HG02763 (cell line): ENCODE data around the gene PRND.
"Not testable (repeated sequence)": the region's sequence is repeated elsewhere in the genome, so short reads cannot be mapped to it uniquely, and the experiment has no call there.

Source experiments
- ATAC-seq: cut with Tn5 transposase; IDR thresholded peaks from one replicate; pipeline ENCODE4 v1.9.1; 2021; ENCODE audit warnings: mild to moderate bottlenecking, moderate library complexity; ENCODE audit not compliant: unreplicated experiment

PRND gene, protein sequence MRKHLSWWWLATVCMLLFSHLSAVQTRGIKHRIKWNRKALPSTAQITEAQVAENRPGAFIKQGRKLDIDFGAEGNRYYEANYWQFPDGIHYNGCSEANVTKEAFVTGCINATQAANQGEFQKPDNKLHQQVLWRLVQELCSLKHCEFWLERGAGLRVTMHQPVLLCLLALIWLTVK

DNA sequence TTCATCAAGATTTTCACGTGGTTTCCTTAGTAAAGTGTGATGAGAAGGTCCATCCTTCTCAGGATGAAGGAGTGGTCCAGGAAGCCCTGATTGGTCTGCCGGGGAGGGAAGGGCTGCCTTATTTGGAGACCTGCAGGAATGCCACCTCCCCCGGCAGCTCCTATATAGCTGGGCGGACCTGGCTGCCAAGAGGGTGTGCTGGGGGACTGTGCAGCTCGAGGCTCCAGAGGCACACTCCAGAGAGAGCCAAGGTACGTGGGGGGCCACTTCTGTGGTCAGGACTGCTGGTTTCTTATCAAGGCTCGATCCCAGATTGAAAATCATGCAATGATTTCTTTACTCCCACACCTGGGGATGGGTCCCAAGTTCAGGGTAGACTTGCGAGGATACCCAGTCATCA, at the start of gene PRND:
TSS of gene PRND (plus strand) at position 191 of the 400 bp plus-strand sequence. CDS start 2,643 bp downstream, outside the sequence.
- no peak for ATAC-seq

DNA sequence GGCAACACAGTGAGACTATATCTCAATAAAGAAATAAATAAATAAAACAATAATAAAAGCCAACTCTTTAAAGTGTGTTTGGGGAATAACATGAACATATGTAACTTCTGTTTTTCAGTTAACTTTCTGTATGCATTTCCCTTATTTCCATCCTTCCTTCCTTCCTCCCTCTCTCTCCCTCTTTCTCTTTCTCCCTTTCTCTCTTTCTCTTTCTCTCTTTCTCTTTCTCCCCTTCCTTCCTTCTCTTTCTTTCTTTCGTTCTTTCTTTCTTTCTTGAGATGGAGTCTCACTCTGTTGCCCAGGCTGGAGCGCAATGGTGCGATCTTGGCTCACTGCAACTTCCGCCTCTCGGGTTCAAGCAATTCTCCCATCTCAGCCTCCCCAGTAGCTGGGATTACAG, 48.8 kb upstream of the PRND start:
- ATAC-seq: no peak

DNA sequence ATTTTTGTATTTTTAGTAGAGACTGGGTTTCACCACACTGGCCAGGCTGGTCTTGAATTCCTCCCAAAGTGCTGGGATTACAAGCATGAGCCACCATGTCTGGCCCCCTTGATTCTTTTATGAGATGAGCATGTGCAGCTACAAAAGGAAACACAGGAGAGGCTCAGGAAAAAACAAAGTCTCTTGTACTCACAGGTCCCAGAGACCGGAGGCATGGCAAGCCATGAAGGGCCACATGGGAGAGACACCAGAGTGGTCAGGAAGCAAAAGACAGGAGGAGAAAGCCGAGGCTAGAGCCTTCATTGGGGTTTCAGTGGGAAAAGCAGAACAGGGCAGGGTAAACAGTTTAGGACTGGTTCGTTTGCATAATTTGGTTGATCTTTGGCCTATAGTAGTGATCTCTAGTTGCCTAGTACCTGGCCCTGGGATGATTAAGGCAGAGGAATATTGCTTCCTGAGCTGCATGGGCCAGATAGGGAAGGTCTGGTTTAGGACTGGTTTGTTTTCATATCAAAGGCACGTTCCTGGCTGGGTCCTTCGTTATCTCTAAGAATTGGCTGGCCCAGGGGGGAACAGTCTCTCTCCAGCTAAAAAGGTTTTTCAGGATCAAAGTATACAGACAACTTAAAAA, 48.2 kb upstream of the PRND start:
- ATAC-seq: no peak

DNA sequence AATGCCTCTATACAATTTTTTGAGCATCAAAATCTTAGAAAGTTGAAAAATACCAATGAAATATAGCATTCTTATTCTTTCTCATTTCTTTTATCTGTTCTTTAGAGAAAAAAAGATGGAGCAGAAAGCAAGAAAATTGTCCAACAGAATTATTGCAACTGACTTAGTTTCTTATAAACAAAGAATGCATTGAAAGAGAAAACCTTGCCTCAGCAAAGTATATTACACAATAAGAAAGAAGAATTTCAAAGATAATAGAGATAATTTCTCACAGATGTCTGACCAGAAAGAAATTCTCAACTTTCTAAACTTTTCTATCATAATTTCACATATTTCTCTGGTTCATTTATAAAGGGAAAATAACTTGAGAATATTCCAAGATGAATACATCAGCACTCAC, 47.0 kb upstream of the PRND start:
- no peak for ATAC-seq

DNA sequence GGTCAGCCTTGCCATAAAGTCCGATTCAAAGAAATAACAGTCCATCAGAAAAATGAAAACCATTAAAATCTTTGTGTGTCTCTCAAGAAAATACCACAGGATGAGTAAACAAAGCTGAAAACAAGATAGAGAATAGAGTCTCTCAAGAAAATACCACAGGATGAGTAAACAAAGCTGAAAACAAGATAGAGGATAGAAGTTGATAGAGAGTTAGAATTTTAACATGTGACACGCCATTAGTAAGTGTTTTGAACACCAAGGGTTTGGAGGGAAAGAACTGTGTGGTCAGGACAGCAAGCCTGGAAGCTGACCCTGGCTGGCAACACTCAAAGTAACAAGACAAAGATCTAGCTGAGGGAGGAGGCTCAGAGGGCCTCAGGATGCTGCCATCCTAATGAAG, 43.9 kb upstream of the PRND start:
- ATAC-seq: no peak

DNA sequence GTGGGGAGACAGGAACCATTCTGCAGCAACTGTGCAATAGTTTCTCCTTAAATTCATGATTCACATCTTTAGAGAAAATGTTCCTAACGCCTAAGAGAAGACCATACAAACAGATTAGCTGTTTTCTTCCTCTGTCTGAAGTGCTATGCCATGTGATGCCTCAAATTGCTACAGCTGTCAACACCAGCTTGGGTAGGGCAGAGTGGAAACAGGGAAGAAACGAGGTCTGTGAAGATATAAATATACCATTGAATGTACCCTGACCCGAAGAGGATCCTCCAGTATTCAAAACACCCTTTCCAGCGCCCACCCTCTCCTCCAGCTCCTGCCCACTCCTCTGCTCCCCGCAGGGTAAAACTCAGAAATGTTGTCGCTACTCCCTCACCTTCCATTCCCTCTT, 40.3 kb upstream of the PRND start:
- no peak for ATAC-seq

DNA sequence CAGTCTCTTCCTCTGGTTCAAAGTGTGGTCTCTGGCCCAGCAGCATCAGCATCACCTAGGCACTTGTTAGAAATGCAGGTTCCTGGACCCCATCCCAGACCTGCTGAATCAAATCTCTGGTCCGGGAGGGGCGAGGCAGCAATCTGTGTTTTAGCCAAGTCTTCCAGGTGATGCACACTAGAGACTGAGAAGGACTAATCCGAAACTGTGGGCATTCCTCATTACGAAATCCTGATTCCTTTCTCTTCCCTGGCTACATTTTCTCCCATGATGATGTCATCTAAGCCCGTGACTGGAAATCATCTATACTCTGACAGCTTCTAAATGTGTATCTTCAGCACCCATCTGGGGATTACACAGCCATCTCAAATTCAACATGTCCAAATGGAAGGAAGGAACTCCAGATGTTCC, 39.7 kb upstream of the PRND start:
- ATAC-seq: no peak

DNA sequence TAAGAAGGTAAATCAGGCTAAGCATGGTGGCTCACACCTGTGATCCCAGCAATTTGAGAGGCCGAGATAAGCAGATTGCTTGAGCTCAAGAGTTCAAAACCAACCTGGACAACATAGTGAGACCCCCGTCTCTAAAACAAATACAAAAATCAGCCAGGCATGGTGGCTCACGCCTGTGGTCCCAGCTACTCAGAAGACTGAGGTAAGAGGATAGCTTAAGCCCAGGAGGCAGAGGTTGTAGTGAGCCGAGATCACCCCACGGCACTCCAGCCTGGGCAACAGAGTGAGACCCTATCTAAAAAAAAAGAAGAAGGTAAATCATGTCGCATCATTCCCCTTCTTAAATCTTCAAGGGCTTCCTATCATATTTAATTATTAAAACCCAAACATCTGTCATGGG, 39.0 kb upstream of the PRND start:
- ATAC-seq: no peak

DNA sequence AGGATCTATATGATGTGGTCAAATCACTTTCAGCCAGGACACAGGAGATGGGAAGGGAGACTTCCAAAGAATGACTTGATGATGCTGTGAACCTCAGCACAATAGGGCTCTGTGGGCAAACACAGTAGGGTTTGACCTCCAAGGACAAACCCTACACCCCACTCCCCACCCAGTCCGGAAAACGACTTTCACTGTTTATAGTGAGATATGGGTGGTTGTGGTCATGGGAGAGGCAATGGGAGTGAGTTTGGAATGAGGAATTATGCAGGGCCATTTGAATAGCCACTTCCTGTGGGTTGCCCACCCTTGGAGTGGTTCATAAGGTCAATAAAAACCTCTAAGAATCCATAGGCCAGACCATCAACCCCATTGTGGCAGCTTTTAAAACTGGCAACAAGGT, 38.4 kb upstream of the PRND start:
- ATAC-seq: no peak

DNA sequence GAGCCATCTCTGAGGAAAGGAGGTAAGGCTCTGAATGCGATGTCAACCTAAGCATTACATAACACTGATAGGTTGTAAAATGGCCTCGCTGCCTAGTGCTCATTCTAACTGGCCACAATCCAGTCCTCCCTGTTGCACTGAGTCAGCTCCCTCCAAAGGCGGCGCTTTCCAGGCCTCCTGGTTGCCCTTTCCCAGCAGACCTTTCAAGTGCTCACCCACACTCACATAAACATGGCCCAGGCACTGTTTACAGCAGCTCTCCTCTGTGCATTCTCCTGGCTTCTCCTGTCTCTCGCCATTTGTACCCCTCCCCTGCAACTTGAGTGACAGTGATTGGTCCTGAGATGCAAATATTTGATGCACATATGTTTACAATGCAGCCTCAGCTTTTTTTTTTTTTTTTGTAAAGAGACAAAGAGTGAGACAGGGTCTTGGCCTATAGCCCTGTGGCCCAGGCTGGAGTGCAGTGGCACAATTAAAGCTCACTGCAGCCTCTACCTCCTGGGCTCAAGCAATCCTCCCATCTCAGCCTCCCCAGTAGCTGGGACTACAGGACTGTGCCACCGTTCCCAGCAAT, 36.8 kb upstream of the PRND start:
- no peak for ATAC-seq

DNA sequence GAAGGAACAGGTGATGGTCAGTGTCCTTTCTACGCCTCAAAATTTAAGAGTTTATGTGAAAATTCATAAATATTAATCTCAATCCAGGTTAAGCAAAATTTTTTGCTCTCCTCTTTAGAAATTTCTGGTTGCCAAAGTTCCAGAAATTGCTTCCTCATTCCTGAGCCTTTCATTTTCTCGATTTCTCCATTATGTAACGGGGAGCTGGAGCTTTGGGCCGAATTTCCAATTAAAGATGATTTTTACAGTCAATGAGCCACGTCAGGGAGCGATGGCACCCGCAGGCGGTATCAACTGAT, 35.8 kb upstream of the PRND start:
- no peak for ATAC-seq

DNA sequence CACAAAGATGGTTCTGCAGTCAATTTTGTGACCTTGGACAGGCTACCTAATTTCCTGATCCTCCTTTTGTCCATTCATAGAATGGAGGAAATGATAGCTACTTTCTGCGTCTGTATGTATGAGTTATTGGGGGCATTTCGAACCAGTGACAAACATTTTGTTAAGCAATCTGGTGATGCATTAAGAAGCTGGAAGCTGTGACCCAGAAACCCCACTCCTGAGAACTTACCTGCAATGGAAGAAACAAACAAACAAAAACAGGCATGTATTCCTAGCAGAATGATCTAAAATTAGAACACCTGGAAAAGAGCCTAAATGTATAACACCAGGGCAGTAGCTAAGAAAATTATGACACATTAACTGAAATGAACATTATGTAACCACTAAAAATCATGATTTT, 33.4 kb upstream of the PRND start:
- ATAC-seq: no peak

DNA sequence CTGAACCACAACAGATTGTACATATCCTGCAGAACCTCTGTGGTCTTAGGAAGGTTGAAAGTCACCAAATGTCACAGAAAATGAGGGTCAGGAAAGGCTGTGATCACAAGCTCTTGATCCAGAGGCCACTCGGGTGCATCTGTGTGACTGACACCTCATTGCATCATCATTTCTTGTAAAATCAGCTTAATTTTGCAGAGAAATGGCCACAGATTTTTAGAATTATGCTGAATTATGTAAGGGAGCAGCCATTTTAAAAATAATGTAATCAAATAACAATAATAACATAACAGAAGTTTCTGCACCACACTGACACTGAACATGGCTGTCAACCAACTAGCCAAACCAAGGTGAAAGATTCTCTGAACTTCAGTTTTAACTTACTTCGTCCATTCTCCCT, 32.5 kb upstream of the PRND start:
- ATAC-seq: no peak

DNA sequence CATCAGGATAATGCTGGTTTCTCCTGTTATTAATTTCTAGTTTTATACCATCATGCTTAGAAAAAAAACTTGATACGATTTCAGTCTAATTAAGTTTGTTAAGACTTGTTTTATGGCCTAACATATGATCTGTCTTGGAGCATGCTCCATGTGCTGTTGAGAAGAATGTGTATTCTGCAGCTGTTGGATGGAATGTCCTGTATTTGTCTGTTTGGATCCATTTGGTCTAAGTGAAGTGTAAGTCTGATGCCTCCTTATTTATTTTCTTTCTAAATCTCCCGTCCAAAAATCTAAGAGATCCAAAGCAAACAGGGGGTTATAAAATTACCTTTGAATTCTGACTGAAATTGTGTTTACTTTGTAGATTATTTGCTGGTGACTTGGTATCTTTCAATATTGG, 30.0 kb upstream of the PRND start:
- ATAC-seq: no peak

DNA sequence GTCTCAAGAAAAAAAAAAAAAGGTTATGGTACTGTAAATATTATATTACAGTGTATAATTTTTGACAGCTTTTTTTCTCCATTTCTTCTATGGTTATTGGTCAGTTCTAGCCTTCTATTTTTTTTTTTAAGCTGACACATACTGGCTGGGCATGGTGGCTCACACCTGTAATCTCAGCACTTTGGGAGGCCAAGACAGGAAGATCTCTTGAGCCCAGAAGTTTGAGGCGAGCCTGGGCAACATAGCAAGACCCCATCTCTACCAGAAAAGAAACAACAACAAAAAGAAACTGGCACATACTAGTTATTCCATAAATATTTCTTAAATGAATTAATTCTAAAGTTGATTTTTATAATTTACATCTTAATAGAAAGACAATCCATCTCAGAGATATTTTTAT, 27.6 kb upstream of the PRND start:
- ATAC-seq: no peak

DNA sequence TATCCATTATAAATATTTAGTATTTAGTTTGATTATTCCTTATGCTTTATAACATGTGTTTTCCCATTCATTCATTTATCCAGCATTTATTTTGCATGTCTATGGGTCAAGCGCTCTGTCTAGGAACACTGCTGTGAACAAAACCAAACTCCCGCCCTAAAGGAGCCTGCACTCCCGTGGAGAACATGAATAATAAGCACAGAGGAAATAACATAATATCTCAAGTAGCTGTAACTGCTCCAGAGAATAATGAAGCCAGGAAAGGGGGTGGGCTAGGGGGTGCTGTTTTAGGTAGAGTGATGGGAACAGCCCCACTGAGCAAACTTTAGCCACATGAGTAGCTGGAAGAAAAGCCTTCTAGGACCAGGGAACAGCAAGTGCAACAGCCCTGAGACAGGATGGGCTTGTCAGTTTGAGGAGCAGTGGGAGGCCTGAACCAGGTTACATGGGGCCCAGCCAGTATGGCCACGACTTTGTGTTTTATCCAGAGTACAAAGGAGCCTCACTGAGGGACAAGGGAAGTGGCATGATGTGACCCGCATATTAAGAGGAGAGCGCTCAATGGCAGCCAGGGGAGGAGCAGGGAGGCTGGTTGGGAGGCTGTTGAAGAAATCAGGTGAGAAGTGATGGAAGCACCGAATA, 24.4 kb upstream of the PRND start:
- ATAC-seq: no peak

DNA sequence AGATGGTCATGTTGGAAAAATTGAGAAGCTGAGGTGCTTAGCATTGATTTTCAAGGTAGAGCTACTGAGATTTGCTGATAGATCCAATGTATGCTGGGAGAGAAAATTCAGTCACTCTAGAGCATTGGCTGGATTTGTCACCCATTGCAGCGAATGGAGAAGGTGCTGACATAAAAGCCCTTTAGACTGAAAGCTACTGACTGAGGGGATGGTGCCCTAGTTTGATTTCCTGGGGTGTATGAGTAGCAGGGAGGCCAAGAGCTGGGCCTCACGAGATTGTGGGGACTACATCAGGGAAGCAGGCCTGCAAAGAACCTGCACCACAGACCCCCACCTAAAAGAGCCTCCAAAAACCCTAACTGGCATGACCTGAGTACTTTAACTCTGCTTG, 23.9 kb upstream of the PRND start:
- ATAC-seq: no peak

DNA sequence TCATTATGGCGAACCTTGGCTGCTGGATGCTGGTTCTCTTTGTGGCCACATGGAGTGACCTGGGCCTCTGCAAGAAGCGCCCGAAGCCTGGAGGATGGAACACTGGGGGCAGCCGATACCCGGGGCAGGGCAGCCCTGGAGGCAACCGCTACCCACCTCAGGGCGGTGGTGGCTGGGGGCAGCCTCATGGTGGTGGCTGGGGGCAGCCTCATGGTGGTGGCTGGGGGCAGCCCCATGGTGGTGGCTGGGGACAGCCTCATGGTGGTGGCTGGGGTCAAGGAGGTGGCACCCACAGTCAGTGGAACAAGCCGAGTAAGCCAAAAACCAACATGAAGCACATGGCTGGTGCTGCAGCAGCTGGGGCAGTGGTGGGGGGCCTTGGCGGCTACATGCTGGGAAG, 22.5 kb upstream of the PRND start:
- ATAC-seq: no peak

DNA sequence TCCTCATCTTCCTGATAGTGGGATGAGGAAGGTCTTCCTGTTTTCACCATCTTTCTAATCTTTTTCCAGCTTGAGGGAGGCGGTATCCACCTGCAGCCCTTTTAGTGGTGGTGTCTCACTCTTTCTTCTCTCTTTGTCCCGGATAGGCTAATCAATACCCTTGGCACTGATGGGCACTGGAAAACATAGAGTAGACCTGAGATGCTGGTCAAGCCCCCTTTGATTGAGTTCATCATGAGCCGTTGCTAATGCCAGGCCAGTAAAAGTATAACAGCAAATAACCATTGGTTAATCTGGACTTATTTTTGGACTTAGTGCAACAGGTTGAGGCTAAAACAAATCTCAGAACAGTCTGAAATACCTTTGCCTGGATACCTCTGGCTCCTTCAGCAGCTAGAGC, 21.8 kb upstream of the PRND start:
- no peak for ATAC-seq

DNA sequence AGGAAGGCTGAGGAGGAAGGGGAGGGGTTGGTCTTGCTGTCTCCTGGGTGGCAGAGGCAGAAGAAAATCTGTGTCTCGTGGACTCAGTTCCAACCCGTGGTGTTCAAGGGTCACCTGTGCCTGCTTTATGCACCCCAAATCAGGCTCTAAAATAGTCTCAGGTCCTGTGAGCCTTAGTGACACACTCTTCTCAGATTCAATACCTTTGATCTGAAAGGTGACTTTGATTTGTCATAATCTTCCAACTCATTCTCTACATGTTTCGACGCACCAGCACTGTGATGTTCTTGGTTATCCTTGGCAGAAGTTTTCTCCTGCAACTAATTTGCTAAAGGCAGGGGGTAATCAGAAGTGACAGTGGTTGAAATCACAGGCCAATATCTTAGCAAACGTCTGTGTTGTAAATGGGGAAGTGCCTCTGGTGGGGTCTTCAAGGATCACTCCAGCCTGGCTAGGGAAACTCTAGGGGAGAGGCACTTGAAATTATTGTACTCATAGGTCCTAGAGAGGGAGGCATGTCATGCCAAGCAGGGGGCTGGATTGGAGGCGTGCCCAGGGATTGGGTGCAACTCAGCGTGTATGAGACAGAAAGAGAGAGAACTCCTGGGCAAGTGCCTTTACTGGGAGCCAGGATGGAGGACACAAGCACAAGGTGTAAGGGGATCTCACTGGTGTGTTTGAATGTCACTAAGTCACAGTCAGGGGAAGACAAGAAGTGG, 19.0 kb upstream of the PRND start:
- no peak for ATAC-seq

DNA sequence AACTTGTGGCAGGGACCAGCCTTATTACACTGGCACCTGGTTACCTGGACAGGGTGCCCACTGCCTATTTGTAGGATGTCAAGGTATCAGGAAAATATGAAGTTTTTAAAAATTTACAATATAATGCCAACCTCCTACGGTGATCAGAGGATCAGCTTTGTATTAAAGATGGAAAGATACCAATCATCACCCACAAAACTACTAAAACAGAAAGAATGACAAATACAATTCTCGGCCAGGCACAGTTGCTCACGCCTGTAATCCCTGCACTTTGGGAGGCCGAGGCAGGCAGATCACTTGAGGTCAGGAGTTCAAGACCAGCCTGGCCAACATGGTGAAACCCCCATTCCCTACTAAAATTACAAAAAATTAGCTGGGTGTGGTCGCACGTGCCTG, 18.4 kb upstream of the PRND start:
- ATAC-seq: no peak

DNA sequence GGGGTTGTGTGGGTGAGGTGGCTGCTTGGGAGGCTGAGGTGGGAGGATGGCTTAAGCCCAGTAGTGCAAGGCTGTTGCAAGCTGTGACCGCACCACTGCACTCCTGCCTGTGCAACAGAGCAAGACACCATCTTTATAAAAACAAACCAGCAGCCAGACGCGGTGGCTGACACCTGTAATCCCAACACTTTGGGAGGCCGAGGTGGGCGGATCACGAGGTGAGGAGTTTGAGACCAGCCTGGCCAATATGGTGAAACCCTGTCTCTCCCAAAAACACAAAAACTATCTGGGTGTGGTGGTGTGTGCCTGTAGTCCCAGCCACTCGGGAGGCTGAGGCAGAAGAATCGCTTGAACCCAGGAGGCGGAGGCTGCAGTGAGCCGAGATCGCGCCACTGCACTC, 14.8 kb upstream of the PRND start:
- not testable (repeated sequence) for ATAC-seq
